Stimulated activated CD4-positive, alpha-beta T cell treated with anti-CD3 and anti-CD28 coated beads, Interleukin-4, amount 100 ng/mL, for 4 hours (primary cell): ENCODE results near the gene BCDIN3D.

Experiments
- DNase-seq, 2 experiments: peaks; one replicate each; pipeline ENCODE4 v3.0.0-alpha.2; 2020

BCDIN3D gene

GRCh38 chr12:49818241-49818895 lies 24.5 kb downstream of the BCDIN3D start:
- DNase-seq = no peak

DNA sequence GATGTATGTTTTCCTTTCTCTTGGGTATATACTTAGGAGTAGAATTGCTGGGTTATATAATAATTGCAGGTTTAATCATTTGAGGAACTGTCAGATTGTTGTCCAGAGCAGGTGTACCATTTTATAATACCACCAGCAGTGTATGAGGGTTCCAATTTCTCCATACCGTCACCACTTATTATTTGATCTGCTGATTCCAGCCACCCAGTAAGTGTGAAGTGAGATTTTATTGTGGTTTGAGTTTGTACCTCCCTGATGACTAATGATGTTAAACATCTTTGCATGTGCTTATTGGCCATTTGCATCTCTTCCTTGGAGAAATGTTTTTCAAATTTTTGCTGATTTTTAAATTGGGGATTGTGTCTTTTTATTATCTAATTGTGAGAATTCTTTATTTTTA lies 29.8 kb downstream of the BCDIN3D start:
- no peak for DNase-seq

- DNase-seq = no peak
Measured at GRCh38 chr12:49811961-49812401, 30.9 kb downstream of the BCDIN3D start.

- no peak for DNase-seq
Measured at GRCh38 chr12:49811136-49811535, 31.8 kb downstream of the BCDIN3D start.

DNA sequence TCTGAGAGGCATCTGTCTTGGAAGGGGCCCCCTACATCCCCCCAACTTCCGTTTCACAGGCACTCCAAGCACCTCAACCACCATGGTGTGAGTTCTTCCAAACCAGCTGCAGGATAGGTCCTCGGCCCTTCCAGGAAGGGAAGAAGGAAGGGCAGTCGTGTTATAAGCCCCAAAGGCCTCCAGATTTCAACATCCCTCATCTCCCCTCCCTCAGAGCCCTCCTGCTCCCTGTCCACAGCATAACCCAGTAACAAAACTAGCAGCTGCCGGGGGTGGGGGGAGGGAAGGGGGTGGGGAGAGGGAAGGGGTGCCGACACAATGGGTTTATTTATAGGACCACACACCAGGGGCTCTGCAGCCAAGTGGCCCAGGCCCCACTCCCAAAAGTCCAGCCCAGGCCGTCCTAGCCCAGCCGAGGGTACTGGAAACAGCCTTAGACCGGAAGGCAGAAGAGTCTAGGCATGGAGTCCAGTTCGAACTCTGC lies 33.0 kb downstream of the BCDIN3D start:
- DNase-seq = no peak

DNA sequence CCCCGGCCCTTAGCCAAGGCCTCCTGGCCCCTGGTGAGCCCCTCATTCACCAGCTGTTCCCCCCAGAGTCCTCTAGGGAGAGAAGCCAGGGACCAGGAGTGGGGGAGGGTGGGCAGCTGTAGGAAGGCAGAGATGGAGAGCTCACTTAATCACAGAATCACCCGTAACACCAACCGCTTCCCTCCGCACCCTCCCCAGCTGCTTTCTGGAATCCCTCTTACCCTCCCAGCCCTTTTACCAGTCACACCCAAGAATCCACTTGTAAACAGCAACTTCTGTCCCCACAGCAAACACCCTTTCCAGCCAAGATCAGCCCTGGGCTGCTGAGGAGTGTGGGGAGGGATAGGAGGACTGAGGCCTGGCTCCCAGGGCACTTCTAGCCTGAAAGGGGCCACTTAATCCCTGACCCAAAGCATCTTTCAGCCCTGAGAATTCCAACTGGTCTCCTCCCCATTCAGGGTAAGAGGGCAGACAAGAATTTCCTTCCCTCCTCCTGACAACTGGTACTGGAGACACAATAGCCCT lies 33.5 kb downstream of the BCDIN3D start:
- DNase-seq = no peak

DNA sequence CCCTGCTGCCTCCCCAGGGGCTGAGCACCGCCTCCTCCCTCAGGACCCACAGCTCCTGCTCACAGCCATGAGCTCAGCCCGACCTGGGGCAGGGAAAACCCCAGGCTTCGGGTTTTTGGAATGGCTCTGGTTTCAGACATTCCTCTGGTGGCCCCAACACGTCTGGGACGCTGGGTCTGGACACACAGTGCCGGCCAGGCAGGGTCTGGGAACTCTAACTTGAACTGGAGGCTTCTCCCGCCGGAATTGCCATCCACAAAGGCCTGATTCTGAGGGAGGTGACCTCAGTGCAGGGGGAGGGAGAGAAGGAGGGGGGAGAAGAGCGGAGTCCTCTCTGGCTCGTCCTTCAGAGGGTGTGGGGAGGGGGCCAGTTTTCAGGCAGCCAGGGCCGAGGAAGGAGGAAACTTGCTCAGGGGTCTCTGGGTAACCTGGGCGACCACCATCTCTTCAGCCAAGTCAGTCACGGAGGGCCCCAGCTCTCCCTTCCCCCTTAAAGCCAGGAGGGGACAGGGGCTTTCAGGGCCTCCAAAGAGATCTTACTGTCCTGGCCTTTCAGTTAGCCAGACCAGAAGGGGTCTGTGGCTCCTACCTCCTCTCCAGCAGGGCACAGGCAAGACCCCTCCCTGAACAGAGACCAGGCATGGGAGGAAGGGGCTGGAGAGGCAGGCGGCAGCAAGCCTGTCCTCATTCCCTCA lies 34.1 kb downstream of the BCDIN3D start:
- DNase-seq = no peak

DNA sequence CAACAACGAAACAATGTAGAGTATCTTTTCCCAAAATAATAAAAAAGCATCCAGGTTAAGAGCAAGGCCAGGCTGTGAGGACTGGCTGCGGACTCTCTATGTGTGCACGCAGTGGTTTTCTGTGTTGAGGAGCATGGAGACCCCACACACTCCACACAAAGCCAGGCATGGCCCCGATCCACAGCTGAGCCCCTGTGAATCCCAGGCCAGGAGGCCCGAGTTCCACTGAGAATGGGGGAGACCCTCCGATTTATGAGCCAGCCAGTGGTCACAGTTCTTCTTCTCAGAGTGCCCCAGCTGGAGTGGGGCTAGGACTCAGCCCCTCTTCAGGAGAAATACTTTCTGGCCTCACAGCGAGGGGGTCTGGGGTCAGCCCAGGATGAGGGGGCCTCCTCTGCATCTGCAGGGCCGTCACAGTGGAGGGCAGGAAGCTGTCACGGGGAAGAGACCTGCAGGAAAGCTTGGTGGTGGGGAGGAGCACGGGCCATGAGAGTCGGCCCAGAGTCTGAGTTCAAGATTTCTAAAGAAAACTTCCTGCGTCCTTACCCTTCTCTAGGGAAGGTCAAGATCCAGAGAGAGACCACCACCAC lies 34.8 kb downstream of the BCDIN3D start:
- no peak for DNase-seq

- no peak for DNase-seq
Measured at GRCh38 chr12:49806877-49807276, 36.0 kb downstream of the BCDIN3D start.

DNA sequence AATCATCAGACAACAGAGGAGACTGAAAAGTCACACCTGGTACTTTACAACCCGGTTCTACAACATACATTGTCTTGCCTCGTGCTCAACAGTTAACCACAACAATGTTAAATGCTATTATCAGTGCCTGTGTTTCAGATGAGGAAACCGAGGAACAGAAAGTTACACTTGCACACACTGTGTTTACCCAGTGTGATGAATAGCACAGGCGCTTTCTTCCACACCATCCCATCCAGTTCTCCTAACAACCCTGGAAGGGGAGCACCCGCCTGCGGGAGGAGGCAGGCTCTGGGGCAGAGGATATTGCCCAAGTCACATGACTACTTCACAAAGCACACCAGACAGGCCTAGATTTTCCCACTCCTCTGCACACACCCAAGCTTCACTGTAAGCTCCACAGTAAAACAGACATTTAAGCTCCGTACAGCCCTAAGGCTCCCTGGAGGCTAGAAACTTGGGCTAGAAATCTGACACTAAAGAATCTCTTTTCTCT lies 36.5 kb downstream of the BCDIN3D start:
- no peak for DNase-seq

DNA sequence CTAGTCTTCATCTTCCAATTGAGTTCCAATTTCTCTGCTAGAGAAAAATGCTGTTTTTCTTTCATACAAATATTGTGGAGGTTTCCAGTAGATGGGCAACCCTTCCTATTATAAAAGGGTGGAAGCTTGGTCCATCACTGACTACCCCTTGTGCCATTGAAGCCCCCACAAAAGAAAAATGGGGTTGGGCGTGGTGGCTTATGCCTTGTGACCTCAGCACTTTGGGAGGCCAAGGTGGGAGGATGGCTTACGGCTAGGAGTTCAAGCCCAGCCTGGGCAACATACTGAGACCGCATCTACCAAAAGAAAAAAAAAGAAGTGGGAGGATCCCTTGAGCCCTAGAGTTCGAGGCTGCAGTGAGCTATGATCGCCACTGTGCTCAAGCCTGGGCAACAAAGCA lies 37.5 kb downstream of the BCDIN3D start:
- DNase-seq = no peak

- DNase-seq = no peak
Measured at GRCh38 chr12:49804821-49805220, 38.1 kb downstream of the BCDIN3D start.

DNA sequence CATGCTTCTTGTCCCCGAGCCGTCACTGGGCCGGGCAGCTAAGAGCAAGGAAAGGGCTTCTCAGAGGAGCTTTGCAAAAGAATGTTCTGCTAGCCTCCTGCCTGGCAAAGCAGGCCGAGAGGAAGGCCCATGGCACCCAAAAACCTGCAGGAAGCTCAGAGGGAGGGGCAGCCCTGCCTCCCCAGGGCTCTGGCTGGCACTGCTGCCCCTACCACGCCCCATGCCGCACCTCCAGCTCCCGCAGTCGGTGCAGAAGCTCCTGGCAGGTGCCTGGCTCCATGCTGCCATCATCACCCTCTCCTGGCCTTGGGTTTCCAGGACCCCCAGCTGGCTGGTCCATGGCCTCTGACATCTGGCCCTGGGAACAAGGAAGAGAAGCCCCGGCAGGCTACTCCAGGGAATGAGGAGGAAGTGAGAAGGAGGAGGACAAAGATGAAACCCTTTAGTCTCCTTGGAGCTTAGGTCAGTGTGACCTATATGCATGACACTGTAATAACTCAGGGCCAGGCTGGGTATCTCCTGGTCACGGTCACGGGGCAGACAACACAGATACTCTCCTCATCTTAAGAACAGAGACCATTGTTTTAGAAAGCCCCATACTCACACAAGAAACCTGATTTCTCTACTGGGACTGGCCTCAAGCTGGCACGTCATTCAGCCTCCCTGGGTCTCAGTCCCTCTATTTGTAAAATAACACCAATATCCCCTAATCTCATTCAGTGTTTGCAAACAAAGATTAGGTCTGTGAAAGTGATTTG lies 39.0 kb downstream of the BCDIN3D start:
- no peak for DNase-seq

- no peak for DNase-seq
Measured at GRCh38 chr12:49801141-49802063, 41.5 kb downstream of the BCDIN3D start.

- DNase-seq = no peak
Measured at GRCh38 chr12:49800421-49801140, 42.3 kb downstream of the BCDIN3D start.

DNA sequence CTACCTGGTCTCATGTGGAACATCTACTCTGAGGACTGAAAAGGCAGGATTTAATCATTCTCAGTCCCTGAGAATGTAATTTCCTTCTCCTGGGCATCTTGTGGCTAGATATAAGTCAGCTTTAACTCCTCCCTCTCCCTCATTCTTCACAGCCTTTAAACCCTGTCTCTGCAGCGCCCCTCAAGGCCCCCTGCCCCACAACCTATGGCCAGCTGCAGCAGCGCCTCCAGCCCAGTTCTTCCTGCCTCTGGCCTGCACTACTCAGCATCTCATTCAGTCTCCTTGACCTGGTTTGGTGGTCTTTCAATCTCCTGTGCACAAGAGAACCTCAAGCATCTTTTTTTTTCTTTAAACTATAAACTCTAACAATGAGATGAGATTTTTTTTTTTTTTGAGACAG lies 44.0 kb downstream of the BCDIN3D start:
- DNase-seq = no peak

DNA sequence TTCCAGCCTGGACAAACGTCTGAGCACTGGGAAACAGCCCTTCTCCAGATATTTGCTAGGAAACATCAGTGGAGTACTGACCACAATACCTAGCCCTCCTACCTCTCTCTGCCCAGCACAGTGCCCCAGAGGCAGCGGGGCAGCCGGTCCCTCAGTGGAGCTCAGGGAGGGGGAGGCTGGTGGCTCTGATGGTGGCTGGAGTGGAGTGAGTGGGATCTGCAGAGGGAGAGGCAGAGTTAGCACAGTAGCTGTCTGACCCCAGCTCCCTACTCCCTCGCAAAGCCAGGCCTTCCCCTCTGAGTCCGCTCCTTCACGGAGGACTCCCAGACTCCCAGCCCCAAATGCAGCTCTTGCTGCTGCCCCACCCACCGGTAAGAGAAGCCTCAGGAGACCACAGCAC lies 44.7 kb downstream of the BCDIN3D start:
- no peak for DNase-seq

- DNase-seq = no peak
Measured at GRCh38 chr12:49797449-49797776, 45.5 kb downstream of the BCDIN3D start.

GRCh38 chr12:49796606-49797448 lies 46.1 kb downstream of the BCDIN3D start:
- no peak for DNase-seq

- DNase-seq = no peak
Measured at GRCh38 chr12:49796155-49796554, 46.8 kb downstream of the BCDIN3D start.
